IMR-90 (cell line): ENCODE measurements around the gene GAREM1. TPM values are rescaled to one million over a fixed set of nuclear protein-coding genes. Genes with fewer than 3 reads are reported as not detected.
"Not testable (repeated sequence)": the region's sequence is repeated elsewhere in the genome, so short reads cannot be mapped to it uniquely, and the experiment has no call there.

Experiments
- ATAC-seq: fragments of 200-7000 bp; cut with Tn5 transposase; 2 replicates; pipeline ENCODE4 v1.9.1; 2020; ENCODE audit warnings: low read depth, mild to moderate bottlenecking, moderate library complexity
- BruUV-seq: library from RNA; stranded (reverse); fragments of 400-500 nt; replicated peaks from 2 replicates; lab custom pipeline; 2021; lab: Mats Ljungman, UMichigan
- CTCF ChIA-PET: fragments of 300-600 bp; formaldehyde crosslinking; extraction: SDS; loops from one replicate; lab custom pipeline; 2021; ENCODE audit warnings: antibody characterized with exemption; lab: Yijun Ruan, JAX
- POLR2A ChIA-PET: fragments of 300-600 bp; sonication (Branson Sonifier 250); formaldehyde crosslinking; loops from one replicate; lab custom pipeline; 2022; ENCODE audit warnings: antibody characterized with exemption; ENCODE audit not compliant: unreplicated experiment; lab: Charles Lee
- DNase-seq: peaks from one replicate; pipeline ENCODE4 v3.0.0; 2013
- H2AFZ ChIP-seq: replicated peaks from 2 replicates; pipeline ENCODE3; 2013; ENCODE audit warnings: low read length, mild to moderate bottlenecking; ENCODE audit not compliant: poor library complexity
- H2AK5ac ChIP-seq: 2 replicates; pipeline ENCODE4 v1.6.1; 2013; ENCODE audit warnings: low read depth, low read length, inconsistent platforms
- H2AK9ac ChIP-seq: replicated peaks from 2 replicates; pipeline ENCODE3; 2013; ENCODE audit warnings: mild to moderate bottlenecking, low read depth, low read length, moderate library complexity; ENCODE audit not compliant: poor library complexity
- H2BK120ac ChIP-seq: 2 replicates; pipeline ENCODE4 v1.6.1; 2013; ENCODE audit warnings: low read depth, low read length, inconsistent platforms
- H2BK15ac ChIP-seq: 3 replicates; pipeline ENCODE4 v1.6.1; 2013; ENCODE audit warnings: low read depth, low read length, inconsistent platforms
- H2BK20ac ChIP-seq: 2 replicates; pipeline ENCODE4 v1.6.1; 2013; ENCODE audit warnings: low read depth, mild to moderate bottlenecking, inconsistent platforms, low read length, moderate library complexity
- H2BK5ac ChIP-seq: 2 replicates; pipeline ENCODE4 v1.6.1; 2013; ENCODE audit warnings: mild to moderate bottlenecking, low read depth, low read length, inconsistent platforms; ENCODE audit not compliant: poor library complexity, severe bottlenecking
- H3K14ac ChIP-seq: replicated peaks from 2 replicates; pipeline ENCODE4 v1.6.1; 2013; ENCODE audit warnings: low read depth, low read length, inconsistent platforms
- H3K18ac ChIP-seq: 2 replicates; pipeline ENCODE4 v1.6.1; 2013; ENCODE audit warnings: low read depth, low read length, control low read depth
- H3K23ac ChIP-seq: 2 replicates; pipeline ENCODE4 v1.6.1; 2013; ENCODE audit warnings: low read depth, low read length, inconsistent platforms
- H3K27ac ChIP-seq: 2 replicates; pipeline ENCODE4 v1.5.1; 2013; ENCODE audit warnings: mild to moderate bottlenecking, control low read depth, low read length; ENCODE audit not compliant: insufficient read depth
- H3K27me3 ChIP-seq: 2 replicates; pipeline ENCODE4 v1.6.1; 2013; ENCODE audit warnings: low read length; ENCODE audit not compliant: control insufficient read depth, insufficient read depth
- H3K36me3 ChIP-seq: 2 replicates; pipeline ENCODE4 v1.6.1; 2013; ENCODE audit warnings: low read length, mixed read lengths; ENCODE audit not compliant: control insufficient read depth, insufficient read depth
- H3K4ac ChIP-seq: 2 replicates; pipeline ENCODE4 v1.6.1; 2013; ENCODE audit warnings: low read depth, low read length, inconsistent platforms
- H3K4me1 ChIP-seq: 2 replicates; pipeline ENCODE4 v1.6.1; 2013; ENCODE audit warnings: low read length, mixed read lengths; ENCODE audit not compliant: control insufficient read depth, insufficient read depth
- H3K4me2 ChIP-seq: 2 replicates; pipeline ENCODE4 v1.6.1; 2013; ENCODE audit warnings: low read depth, mild to moderate bottlenecking, control low read depth, low read length, moderate library complexity
- H3K4me3 ChIP-seq: 2 replicates; pipeline ENCODE4 v1.5.1; 2013; ENCODE audit warnings: low read depth, mild to moderate bottlenecking, control low read depth, low read length, moderate library complexity; ENCODE audit not compliant: insufficient read depth
- H3K56ac ChIP-seq: 2 replicates; pipeline ENCODE4 v1.6.1; 2013; ENCODE audit warnings: low read length, inconsistent platforms; ENCODE audit not compliant: insufficient read depth; ENCODE audit errors: extremely low read depth
- H3K79me1 ChIP-seq, 2 experiments: 2 replicates each; pipeline ENCODE4 v1.6.1; 2013; ENCODE audit warnings: low read length in 2 of 2, inconsistent platforms in 1 of 2, low read depth in 1 of 2
- H3K9ac ChIP-seq: 2 replicates; pipeline ENCODE4 v1.6.1; 2013; ENCODE audit warnings: low read depth, low read length, control low read depth
- H3K9me1 ChIP-seq: 2 replicates; pipeline ENCODE4 v1.6.1; 2013; ENCODE audit warnings: low read length, inconsistent platforms; ENCODE audit not compliant: insufficient read depth
- H3K9me3 ChIP-seq: 2 replicates; pipeline ENCODE4 v1.6.1; 2013; ENCODE audit warnings: low read length; ENCODE audit not compliant: control insufficient read depth, insufficient read depth
- H4K20me1 ChIP-seq: 2 replicates; pipeline ENCODE4 v1.6.1; 2013; ENCODE audit warnings: low read length, inconsistent platforms; ENCODE audit not compliant: insufficient read depth
- H4K5ac ChIP-seq: 2 replicates; pipeline ENCODE4 v1.6.1; 2013; ENCODE audit warnings: mild to moderate bottlenecking, low read depth, low read length, control low read depth
- H4K8ac ChIP-seq, 2 experiments: 2 replicates each; pipeline ENCODE4 v1.6.1; 2013; ENCODE audit warnings: low read depth in 2 of 2, low read length in 2 of 2, control low read depth in 1 of 2, inconsistent platforms in 1 of 2
- H4K91ac ChIP-seq: 2 replicates; pipeline ENCODE4 v1.6.1; 2013; ENCODE audit warnings: low read depth, low read length, inconsistent platforms; ENCODE audit not compliant: insufficient read depth
- whole genome bisulfite sequencing, 2 experiments: methylation state at CpG; one replicate each; pipeline versions ENCODE4 v1.1.5 to v1.1.7; 2013; ENCODE audit warnings: missing lambda C conversion rate in 2 of 2; ENCODE audit not compliant: insufficient read length in 1 of 2; ENCODE audit errors: extremely low coverage in 2 of 2; 5-methylcytosine and 5-hydroxymethylcytosine counted together
- dilution Hi-C: fragments of 300-500 bp; cut with HindIII; formaldehyde crosslinking; loops from one replicate; pipeline ENCODE4 v1.14.3; 2018; ENCODE audit warnings: low sequenced_read_pairs; ENCODE audit not compliant: unreplicated experiment
- in situ Hi-C: fragments of 300-500 bp; cut with MboI; formaldehyde crosslinking; loops from 3 replicates; pipeline ENCODE4 v1.14.3; 2019; ENCODE audit warnings: low sequenced_read_pairs, inconsistent platforms, mixed read lengths
- intact Hi-C: fragments of 100-400 bp; cut with micrococcal nuclease; formaldehyde crosslinking; loops from 2 replicates; pipeline ENCODE4 v1.10.0; 2022
- polyA plus RNA-seq, 3 experiments: library from polyadenylated mRNA; depleted of rRNA; stranded (reverse); fragments of >200 nt; gene quantifications; 2 replicates each; pipeline ENCODE4 v1.2.3, GENCODE V29; 2012; ENCODE audit warnings: low replicate concordance in 1 of 3
- total RNA-seq: library from RNA; depleted of rRNA; stranded (reverse); fragments of >200 nt; gene quantifications from 2 replicates; pipeline ENCODE4 v1.2.3, GENCODE V29; 2012

GAREM1 gene
- total and polyA plus RNA-seq, 2 of the 4 experiments (the other 2 are of a cell fraction): 1.4 to 2.3 TPM

DNA sequence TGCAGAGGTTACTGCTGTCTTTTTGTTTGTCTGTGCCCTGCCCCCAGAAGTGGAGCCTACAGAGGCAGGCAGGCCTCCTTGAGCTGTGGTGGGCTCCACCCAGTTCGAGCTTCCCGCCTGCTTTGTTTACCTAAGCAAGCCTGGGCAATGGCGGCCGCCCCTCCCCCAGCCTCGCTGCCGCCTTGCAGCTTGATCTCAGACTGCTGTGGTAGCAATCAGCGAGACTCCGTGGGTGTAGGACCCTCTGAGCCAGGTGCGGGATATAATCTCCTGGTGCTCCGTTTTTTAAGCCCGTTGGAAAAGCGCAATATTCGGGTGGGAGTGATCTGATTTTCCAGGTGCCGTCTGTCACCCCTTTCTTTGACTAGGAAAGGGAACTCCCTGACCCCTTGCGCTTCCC, 237.3 kb downstream of the GAREM1 start:
- H4K20me1 ChIP-seq, DNase-seq, H3K9ac ChIP-seq, H3K27ac ChIP-seq, H3K4me1 ChIP-seq, H3K36me3 ChIP-seq, H2AK9ac ChIP-seq, intact Hi-C loops, H4K91ac ChIP-seq, H3K18ac ChIP-seq, H2BK5ac ChIP-seq, H3K4ac ChIP-seq, H4K5ac ChIP-seq, H4K8ac ChIP-seq, H2BK15ac ChIP-seq, ATAC-seq, H2BK120ac ChIP-seq, CTCF ChIA-PET, H3K79me1 ChIP-seq, H2AK5ac ChIP-seq, in situ Hi-C loops, H3K9me1 ChIP-seq, H3K23ac ChIP-seq, H2BK20ac ChIP-seq, H3K14ac ChIP-seq, H2AFZ ChIP-seq, BruUV-seq, dilution Hi-C loops, H3K27me3 ChIP-seq, H3K4me3 ChIP-seq, H3K56ac ChIP-seq, POLR2A ChIA-PET, H3K4me2 ChIP-seq, H3K9me3 ChIP-seq: not testable (repeated sequence)
- WGBS, 2 experiments: no CpG with 5 or more reads among the region's 15 CpGs
